Subcutaneous abdominal adipose tissue (tissue), 5 donors: Measurements from ENCODE around the gene SNAPC3.
A peak's percentile ranks its signal among the peaks of the same experiment; 100 is the strongest.

Experiments
- H3K27ac ChIP-seq: one replicate; pipeline ENCODE4 v1.7.0; 2013; ENCODE audit warnings: low read depth, mild to moderate bottlenecking, inconsistent platforms, low read length, moderate library complexity
- H3K27me3 ChIP-seq, 5 donors: one replicate each; pipeline ENCODE4 v1.7.0; 2013; ENCODE audit warnings: low read length in 5 of 5, inconsistent platforms in 1 of 5; ENCODE audit not compliant: control insufficient read depth in 5 of 5, insufficient read depth in 4 of 5
- H3K36me3 ChIP-seq, 5 donors: one replicate each; pipeline ENCODE4 v1.7.0; 2013; ENCODE audit warnings: low read length in 5 of 5; ENCODE audit not compliant: control insufficient read depth in 5 of 5, insufficient read depth in 5 of 5
- H3K4me1 ChIP-seq, 5 donors: one replicate each; pipeline ENCODE4 v1.7.0; 2013; ENCODE audit warnings: low read length in 5 of 5, mild to moderate bottlenecking in 3 of 5, moderate library complexity in 1 of 5; ENCODE audit not compliant: control insufficient read depth in 5 of 5, insufficient read depth in 5 of 5
- H3K4me3 ChIP-seq, 5 donors: one replicate each; pipeline ENCODE4 v1.7.0; 2013; ENCODE audit warnings: low read length in 5 of 5, low read depth in 1 of 5
- H3K9ac ChIP-seq, 5 donors: one replicate each; pipeline ENCODE4 v1.7.0; 2013; ENCODE audit warnings: low read length in 5 of 5, mild to moderate bottlenecking in 4 of 5, moderate library complexity in 3 of 5
- H3K9me3 ChIP-seq, 5 donors: one replicate each; pipeline ENCODE4 v1.7.0; 2013; ENCODE audit warnings: low read length in 5 of 5; ENCODE audit not compliant: control insufficient read depth in 5 of 5
- donor health status: healthy.
- donor health status: healthy.
- donor health status: healthy.
- donor health status: healthy.
- donor health status: healthy.

The SNAPC3 gene

DNA sequence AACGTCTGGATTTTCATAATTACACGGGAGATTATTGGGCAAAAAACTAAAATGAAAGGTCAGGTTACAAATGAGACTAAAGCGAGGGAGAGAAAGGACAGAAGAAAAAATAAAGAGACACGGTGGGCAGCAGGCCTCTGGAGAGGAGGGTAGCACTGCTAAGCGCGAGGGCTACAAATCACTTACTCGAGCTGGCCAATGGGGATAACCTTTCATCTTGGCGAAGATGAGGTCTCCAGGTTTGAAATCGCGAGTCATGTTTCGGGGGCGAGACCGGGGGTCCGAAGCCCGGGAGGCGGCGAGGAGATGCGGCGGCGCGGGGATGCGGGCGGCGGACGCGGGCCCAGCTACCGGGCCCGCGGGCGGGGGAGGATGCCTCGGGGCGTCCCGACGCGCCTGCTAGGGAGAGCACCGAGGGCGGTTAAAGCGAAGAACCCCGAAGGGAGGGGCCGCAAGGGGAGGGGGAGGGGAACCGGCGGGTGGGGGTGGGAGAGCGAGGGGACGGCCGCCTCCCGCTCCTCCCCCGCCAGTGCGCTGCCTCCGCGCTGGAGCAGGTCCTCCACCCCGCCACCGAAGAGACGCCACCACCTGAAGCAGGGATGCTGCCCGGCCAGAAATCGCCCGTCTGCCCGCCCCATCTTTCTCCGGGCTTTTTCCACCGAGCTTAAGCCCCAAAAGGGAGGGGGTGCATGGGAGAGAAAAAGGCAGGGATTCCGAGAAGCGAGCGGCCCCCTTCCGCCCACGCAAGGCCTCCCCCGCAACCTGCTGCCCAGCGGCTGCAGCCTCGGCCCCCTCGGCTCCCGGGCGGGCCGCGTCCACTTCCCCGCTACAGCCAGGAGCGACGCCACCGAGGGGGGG is 87.5 kb downstream of the SNAPC3 start:
- peak overlapping the region; percentile 61 to 97 (median 88) for H3K4me3 ChIP-seq
- peaks cover 0 to 24% (median 14%) of the 10 kb centered on the region in 5 donors for H3K4me1 ChIP-seq
- H3K27ac ChIP-seq = peak overlapping the region; percentile 78
- H3K9ac ChIP-seq = peak overlapping the region; percentile 44 to 87 (median 76)
- H3K9me3 ChIP-seq = no peaks in the 10 kb centered on the region
- peaks cover 2 to 15% (median 10%) of the 10 kb centered on the region in 5 donors for H3K36me3 ChIP-seq
- H3K27me3 ChIP-seq = no peaks in the 10 kb centered on the region

DNA sequence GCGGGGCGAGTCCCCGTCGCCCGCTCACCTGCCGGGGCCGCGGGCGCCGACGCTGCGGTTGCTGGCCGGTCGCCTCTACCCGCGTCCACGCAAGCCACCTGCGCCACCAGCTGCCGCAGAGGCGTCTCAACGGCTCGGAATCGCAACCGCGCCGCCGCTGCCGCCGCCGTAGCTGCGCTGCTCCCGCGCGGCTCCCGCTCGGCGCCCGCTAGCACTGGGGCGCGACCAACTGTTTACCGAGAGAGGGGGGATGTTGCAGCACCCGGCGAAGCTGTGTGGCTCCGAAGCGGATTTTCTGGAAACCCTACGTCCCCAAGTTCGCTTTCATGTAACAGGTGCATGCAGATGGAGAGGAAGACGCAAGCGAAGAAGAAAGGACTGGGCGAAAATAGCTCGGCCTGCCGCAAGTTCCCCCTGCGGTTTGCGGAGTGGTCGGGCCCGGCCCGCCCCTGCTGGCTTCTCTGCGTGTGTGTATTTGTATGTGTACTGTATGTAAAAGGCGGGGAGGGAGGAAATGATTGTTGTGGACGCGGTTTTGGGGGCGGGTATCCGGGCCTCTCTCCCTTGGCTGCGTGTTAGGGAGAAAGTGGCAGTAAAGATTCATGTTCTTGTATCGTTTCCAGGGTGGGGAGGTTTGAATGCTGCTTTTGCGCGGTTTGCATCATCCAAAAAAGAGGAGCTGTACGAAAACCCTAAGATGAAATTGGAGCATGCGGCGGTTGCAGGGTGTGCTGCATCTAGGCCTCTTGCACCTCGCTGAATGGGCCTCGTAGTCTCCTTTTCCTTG is 88.3 kb downstream of the SNAPC3 start, which contains the start of gene PSIP1:
TSS of gene PSIP1 (minus strand) at position 182 of the 787 bp plus-strand sequence. CDS start 782 bp downstream, outside the sequence.
- Histone ChIP-seq H3K9me3 (no peaks in the 10 kb centered on the region), H3K27me3 (no peaks in the 10 kb centered on the region), H3K27ac (peak within 1 kb of the TSS; percentile 78), H3K36me3 (peaks cover 2 to 9% (median 5%) of the 10 kb centered on the region in 5 donors), H3K4me1 (peaks cover 0 to 24% (median 14%) of the 10 kb centered on the region in 5 donors), H3K9ac (peak within 1 kb of the TSS; percentile 44 to 87 (median 76)), H3K4me3 (peak within 1 kb of the TSS; percentile 78 to 97 (median 88))
